Measurements from ENCODE around the gene TCF4.
A peak's percentile ranks its signal among the peaks of the same experiment; 100 is the strongest.

Gene TCF4

DNA sequence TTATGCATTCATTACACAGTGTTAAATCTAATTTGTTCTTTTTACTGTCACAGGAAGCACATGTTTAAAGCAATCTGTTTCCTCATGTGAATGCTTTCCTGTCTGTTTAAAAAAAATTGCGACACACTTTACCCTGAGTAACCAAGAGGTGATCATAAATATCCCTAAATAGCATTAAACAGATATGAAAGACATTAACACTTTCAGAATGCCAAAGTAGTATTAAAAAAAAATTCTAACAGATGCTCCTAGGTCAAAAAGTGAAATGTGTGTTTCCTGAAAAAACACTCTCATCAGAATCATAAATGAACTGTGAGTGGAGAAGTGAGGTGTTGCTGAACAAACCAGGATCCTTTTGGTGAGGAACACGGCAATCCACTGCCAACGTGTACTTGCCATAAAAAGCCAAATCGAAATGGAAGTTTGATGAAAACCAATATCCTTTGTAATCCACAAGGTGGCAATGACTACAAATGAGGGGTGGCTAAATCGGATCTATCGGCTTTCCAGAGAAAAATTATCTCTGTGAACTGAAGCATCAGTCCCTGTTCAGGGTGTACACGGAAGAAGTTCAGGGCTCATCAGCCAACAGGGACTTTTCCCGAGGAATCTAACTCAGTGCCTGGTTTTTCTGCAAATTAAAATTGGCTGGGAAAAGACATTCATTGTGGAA lies 248.9 kb downstream of the TCF4 start:
- no peak for DNase-seq

DNA sequence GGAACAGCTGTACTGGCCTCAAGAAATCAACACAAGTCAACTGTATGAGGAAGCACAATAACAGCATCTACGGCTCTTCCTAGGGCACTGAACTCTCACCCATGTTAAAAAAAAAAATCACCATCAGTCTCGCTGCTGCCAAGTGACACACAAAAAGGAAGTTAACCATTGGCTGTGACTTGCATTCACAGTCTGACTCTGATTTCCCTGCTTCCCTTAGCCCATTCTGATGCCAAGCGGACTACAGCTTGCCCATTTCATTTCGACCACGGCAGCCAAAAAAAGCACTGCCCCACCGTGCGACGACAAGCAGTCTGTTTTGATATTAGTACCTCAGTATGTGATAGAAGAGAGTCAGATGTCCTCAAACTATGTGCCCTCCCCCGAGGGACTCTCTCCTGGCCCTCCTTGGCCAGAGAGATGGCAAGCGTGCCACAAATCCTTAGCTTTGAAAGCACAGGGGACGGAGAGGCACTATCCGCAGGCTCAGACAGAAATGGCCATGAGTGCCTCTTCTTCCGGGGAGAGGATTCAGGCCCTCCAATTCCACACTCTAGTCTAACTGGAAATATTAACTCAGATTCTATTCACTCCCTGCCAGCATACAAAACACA lies 250.0 kb downstream of the TCF4 start:
- no peak for DNase-seq

GRCh38 chr18:55337138-55337537 lies 250.9 kb downstream of the TCF4 start:
- no peak for DNase-seq

GRCh38 chr18:55336438-55337100 lies 251.4 kb downstream of the TCF4 start:
- no peak for DNase-seq

GRCh38 chr18:55334875-55335274 lies 253.1 kb downstream of the TCF4 start:
- no peak for DNase-seq

- no peak for DNase-seq
Measured at GRCh38 chr18:55331301-55331700, 256.7 kb downstream of the TCF4 start.

DNA sequence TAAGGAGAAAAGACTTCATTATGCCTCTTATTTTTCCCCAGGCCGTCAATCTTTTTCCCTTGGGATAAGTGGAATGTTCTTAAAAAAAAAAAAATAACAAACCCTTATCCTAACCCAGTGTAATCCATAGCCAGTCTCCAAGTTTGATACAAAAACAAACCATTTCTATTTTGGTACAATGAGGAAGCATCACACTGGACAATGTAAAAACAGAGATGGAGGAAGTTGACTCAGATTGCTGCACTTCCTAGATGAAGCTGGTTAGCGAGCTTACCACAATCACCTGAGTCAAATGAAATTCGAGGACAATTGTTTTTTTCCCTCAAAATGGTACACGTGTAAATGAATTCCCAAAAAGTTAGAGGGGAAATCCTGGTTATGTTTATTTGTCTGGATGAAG lies 259.7 kb downstream of the TCF4 start:
- DNase-seq = no peak

GRCh38 chr18:55327454-55327853 lies 260.5 kb downstream of the TCF4 start:
- no peak for DNase-seq

- no peak for DNase-seq
Measured at GRCh38 chr18:55326134-55326533, 261.9 kb downstream of the TCF4 start.

GRCh38 chr18:55324166-55324565 lies 263.8 kb downstream of the TCF4 start:
- DNase-seq = no peak

DNA sequence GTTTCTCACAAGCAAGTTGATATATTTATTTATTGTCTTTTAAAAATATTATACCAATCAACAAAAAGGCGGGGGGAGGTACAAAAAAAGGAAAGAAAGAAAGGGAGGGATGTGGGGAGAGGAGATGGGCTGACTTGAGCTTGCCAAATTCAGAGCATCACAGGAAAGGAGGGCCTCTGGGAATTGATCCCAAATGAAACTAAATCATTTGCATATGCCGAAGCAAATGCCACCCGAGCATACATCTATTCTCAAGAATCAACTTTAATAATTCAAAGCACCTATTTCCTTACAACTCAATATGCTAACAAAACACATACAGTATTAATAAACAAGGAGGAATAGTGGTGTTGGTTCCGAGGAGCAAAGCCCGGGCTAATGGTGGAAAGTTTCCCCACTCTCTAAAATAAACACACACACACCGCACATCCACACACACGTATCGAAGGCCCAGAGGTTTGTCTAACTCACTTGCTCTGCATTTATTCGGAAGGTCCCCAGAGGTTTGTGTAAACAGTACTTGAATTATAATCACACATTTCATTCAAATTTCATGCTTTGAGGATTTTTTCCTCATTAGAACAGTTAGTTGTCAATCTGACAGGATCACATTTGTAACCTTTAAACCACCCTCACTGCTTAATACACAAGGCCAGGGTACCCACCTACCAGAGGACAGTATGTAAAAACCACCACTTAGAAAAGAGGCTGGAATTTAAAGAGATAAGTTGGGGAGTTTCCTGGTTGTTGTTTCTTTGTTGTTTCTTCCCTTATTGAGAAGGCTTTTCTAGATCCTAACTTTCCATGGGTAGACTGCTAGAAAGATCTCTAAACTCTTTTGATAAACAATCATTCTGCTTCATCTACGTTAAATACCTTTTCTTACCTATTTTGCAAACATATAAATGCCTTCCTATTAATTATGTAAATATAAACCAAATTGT lies 264.7 kb downstream of the TCF4 start:
- DNase-seq = no peak

DNA sequence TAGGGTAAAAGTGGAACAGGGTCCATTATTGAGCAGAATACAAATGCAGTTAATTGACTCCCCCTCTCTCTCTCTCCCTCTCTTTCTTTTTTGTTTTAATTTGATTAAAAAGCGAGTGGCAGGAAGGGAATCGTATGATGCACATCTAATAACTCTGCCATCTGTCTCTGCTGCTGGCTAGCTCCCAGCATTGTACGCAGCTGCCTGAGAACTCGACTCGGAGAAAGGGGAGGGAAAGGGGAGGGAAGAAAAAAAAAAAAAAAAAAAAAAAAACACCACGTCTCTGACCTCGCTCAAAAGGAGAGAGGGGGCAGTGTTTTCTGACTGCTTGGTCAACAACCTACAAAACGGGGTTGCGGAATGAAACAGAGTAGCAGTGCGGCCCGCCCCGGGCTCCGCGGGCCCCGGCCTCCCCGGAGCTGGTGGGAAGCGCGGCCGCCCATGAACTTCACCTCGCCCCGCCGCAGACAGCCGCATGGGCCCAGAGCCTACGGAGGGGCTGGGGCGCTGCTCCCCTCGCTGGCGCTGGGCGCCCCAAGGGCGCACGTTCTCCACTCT lies 265.7 kb downstream of the TCF4 start:
- DNase-seq = peak; percentile 31

GRCh38 chr18:55321265-55322177 lies 266.5 kb downstream of the TCF4 start:
- peak; percentile 64 for DNase-seq

GRCh38 chr18:55320424-55321264 lies 267.3 kb downstream of the TCF4 start:
- DNase-seq = no peak

DNA sequence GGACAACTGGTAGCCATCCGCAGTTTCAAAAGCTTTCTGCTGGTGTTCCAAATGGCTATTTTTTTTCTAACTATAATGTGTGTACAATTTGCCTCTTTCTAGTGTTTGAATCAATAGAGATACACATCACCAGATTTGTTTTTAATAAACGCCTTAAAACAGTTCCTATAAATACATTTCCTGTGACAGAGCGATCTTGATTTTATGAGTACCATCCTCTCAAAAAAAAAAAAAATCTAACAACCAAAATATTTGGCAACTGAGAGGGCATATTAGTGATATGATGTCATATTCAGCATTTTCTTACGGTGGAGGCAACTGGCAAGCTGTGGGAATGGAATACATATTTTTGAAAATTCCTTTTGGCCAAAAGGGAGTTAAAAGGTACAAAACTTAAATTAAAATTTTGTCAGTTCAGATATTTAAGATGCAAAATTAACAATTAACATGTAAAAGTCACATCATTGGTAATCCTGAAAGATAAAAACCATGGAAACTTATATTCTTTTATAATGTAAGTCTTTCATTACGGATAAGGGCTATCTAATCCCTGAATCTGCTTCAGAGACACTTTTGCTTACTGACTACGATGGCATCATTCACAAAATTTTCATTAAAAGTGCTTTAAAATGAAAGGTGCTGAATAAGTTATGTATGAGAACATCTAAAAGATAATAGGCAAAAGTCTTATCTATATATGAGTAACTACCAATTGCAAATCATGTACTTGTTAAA lies 268.4 kb downstream of the TCF4 start:
- DNase-seq = no peak

- DNase-seq = no peak
Measured at GRCh38 chr18:55318951-55319441, 269.0 kb downstream of the TCF4 start.

DNA sequence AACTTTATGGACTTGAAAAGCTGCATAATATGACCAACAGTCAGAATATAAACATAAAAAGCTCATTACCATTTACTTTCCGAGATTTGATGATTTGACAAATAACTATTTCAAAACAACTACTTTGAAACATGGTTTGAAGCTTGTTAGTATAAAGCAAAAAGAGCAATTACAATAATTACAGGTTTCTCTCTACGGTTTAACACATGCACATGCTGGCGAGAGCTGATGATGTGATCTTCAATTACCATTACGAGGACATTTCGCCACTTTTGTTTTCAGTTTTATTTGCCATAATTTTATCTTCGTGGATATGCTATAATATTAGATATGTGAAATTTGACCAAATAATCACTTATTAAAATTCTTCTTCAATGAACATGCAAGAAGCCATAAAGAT lies 270.1 kb downstream of the TCF4 start:
- no peak for DNase-seq

GRCh38 chr18:55317324-55317723 lies 270.7 kb downstream of the TCF4 start:
- DNase-seq = no peak

- DNase-seq = no peak
Measured at GRCh38 chr18:55316486-55317184, 271.4 kb downstream of the TCF4 start.
